NCI-H774 (cell line): ENCODE results near the gene TXNRD2.

Experiments
- DNase-seq: peaks from one replicate; lab custom pipeline; 2025; lab: John Stamatoyannopoulos, UW

Gene TXNRD2

DNA sequence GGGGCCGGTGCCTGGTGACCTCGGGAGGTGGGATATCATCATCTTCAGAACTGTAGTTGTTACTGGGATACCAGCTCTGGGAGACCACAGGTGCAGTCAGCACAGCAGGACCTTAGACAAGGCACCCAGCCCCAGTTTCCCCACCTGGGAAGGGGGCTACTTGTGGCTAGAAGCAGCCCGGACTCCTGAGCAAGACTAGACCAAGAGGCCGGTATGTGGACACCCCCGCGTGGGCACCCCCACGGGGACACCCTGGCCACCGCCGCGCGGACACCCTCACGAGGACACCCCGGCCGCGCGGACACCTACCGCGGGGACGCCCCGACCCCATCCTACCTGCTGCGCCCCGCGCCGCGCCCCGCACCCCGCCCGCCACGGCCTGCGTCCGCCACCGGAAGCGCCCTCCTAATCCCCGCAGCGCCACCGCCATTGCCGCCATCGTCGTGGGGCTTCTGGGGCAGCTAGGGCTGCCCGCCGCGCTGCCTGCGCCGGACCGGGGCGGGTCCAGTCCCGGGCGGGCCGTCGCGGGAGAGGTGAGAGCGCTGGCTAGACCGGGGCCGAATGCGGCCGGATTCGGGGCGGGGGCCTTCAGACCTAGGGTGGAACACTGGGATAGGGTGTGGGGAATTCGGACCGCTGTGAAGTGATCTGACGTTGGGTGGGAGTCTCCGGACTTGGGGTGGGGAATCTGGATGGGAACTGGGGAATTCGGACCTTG is at the start of gene TXNRD2, which contains the start of gene COMT:
TSS of gene TXNRD2 (minus strand) at position 454 of the 718 bp plus-strand sequence. CDS start at position 439, 15 bp downstream.
TSS of gene COMT (plus strand) at position 408 of the 718 bp plus-strand sequence. CDS start 20,755 bp downstream, outside the sequence.
- DNase-seq: peak; percentile 51

DNA sequence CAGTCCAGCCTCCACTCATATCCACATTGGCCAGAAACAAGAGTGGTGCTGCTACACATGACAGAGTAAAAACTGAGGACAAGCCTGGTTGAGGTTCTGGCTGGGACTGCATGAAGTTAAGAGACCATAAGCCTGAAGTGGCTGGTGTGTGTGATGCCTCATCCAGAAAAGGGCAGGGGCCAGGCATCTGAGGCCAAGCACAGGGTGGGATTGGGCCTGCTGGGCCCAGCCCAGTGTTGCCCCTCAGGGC is 49.7 kb upstream of the TXNRD2 start:
- no peak for DNase-seq

DNA sequence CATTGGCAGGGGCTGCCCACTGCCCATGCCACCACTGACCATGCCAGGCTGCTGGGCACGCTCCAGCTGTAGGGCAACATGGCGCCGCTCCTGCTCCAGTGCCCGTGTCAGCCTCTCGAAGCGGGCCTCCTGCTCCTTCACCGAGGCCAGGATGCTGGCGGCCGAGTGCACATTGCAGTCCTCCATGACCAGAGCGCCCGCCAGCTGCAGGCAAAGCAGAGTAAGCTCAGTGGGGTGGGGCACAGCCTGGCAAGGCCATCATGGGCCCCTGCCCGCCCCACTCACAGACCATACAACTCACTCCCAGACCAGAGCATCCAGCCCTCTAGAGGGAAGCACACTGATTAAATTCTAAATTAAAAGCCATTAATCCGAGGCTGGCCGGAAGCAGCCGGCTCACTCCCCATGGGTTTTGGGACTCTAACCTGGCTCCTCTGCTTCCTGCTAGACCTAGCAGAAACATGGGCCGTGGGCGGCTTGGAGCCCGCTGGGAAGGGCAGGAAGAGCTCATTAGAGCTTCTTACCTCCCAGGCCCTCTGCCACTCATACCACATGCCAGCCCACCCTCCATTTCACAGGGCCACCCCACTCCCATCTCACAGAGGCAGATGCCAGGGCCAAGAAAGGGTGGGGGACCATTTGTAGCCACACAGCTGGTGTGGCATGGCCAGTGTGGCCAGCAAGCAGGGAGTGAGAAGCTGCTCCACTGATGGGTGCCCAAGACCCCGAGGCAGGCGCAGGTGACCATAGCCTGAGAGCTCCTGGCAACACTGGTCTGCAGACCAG is 49.2 kb upstream of the TXNRD2 start:
- DNase-seq: no peak

DNA sequence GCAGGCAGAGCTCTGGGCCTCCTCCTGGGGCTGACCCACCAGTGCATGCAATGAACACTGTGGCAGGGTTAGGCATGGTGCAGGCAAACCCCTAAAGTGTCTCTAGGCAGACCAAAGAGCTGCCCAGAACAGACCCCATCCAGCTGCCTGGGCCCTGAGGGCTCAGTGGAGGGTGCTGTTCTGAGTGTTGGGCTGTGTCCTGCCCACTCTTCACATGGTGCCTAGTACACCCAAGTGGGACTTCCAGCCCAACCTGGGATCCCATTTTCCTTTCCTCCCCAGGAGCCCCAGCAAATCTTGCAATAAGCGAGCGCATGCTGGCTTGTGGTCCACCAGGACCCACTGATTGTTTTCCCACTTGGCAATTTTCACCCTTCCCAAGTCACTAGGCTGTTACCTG is 48.6 kb upstream of the TXNRD2 start:
- DNase-seq: no peak

DNA sequence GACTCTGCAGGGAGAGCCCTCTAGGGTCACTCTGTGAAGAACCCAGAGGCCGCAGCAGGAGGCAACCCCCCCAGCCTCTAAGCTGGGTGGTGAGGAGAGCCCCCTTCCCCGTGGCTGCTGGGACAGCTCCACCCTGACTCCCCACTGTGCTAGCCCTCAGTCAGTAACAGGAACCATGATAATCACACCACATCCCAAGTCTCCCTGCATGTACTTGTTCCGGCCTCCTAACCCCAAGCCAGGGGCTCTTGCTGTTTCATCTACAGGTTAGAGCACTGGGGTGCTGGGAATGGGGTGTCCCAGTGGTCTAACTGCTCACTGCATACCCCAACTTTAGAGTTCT is 48.1 kb upstream of the TXNRD2 start:
- no peak for DNase-seq

DNA sequence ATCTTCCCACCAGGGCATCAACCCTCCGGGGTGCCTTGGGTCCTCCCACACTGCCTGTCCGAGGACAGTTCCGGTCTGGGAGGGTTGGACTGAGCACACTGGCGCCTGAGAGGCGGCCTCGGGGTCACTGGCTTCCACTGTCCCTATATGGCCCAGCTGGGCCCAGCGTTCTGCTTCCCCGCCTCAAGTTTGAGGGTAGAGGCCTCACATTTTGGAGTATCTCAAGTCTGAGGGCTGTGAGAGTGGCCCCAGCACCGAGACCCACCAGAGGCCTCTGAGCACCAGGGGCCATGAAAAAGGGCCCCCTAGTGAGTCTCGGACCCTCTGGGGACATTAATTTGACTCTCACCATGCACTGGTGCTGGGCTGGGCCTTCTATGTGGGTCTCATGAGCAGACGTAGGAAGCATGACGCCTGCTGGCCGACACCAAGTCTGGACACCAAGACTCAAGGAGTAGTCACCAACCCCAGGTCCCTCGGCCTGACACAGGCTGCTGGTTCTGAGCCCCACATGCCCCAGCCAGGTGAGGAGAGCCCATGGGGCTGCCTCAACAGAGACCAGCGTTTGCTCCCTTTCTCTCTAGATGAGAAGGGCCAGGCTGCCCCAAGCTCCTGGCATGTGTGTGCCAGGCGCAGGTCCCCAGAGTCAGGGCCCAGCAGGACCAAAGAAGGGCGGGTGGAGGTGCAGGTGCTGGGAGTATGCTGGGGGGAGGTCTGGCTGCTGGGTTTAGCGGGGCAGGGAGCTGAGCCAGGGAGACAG is 47.5 kb upstream of the TXNRD2 start:
- no peak for DNase-seq

DNA sequence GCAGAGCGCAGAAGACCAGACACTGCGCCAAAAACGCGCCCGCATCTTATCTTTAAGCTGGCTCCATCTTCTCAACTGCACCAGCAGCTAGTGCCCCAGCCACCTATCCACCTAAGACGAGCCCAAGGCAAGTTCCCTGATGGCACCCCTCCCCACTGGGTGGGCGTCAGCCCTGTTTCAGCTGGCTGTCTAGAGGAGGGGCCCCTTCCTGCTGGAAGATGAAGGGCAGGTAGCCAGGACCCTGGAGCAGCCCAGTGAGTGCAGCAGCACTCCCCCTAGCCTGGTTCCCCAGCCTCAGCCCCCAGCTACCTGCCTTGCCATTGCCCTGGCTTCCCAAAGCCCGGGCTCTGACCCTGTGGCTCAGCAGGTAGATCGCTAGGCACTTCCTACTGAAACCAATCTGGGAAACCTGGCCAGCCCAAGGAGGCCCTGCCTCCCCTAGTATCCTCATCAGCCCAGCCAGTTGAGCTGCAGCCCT is 46.8 kb upstream of the TXNRD2 start:
- DNase-seq: no peak

DNA sequence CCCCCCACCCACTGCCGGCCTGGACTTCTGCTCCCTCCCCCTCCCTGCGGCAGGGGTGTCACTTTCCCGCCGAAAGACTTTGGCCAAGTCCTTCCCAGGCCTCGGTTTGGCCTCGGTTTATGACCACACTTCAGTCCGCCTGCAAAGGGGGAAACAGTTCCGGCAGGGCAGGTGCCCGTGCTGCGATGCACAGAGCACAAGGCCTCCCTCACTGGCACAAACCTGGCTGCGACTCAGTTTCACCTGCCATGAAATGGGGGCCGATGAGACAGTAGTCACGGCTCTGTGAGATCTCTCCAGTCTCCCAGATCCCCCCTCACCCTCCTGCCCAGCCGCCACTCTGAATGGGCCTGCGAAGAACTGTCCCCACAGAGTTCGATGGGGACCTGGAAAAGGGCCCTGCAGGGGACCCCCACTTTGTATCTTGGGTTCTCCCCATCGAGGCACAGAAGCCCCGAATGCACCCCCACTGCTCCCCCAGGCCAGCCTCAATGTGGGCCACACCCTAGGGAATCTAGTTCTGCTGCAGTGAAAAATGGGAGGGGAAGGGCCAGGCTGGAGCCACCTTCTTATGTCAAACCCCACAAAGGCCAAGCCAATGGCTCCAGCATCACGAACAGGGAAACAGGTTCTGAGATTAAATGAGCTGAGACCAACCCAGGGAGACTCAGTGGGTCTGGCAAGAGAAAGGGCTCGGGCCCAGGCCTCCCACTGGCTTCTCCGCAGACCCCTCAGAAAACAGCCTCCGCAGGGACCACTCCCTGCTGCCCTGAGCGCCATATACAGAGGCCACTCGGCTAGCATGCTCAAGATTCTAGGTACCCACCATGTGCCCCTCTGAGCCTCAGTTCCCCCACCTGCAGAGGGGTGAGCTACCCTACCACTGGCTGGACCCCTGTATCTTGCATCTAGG is 46.0 kb upstream of the TXNRD2 start:
- DNase-seq: no peak

DNA sequence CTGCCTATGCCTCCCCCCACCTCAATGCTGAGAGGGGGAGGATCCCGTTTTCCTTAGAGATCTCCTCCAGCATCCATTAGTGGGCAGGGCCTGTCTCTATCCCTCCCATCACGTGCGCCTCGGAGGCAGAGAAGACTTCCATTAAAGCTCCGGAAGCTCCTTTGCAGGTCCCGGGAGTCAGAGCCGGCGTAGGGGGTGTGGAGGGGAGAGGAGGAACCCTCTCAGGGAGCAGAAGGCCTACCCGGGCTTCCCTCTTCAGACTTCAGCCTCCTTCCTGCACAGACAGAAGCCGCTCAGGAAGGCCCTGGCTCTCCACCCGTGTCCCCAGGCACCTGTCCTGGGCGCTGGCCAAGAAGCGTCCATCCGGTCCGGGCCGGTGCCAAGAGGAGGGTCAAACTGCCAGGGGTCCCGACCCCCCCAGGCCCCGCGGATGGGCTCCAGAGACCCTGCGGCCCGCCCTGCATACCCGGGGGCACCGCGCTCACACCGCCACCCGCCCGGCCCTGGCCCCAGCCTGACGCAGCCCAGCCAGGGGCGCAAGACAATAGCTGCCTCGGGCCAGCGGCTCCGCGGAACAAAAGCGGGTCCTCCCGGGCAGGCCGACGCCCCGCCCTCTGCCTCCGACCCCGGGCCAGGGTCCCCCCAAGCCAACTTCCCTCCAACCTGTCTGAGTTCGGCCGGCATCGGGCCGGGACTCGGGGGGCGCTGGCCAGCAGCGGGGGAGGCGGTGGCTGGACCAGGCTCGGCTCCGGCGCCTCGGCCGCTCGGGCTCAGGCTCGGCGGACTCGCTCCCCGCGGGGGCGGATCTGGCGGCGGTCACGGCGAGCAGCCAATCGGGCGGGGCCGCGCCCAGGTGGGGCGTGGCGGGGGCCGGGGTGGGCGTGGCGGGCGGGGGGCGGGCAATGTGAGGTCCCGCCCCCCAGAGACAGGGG is 45.1 kb upstream of the TXNRD2 start:
- peak; percentile 64 for DNase-seq

DNA sequence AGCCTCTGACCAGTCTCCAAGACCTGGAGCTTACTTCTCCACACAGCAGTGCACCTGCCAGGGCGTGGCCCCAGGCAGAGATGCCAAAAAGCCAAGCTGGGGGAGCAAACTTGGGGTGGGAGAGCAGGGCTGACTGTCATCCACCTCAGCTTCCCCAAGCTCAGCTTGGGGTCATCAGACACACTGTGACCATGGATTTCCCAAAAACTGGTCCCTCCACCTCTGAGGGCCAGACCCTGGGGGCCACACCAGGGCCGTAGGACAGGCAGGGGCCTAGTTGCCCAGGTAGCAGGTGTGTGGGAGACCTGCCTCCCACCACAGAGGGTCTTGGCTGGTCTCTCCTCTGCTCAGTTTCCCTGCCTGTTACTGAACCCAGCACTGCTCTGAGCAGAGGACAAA is 44.4 kb upstream of the TXNRD2 start:
- DNase-seq: no peak

DNA sequence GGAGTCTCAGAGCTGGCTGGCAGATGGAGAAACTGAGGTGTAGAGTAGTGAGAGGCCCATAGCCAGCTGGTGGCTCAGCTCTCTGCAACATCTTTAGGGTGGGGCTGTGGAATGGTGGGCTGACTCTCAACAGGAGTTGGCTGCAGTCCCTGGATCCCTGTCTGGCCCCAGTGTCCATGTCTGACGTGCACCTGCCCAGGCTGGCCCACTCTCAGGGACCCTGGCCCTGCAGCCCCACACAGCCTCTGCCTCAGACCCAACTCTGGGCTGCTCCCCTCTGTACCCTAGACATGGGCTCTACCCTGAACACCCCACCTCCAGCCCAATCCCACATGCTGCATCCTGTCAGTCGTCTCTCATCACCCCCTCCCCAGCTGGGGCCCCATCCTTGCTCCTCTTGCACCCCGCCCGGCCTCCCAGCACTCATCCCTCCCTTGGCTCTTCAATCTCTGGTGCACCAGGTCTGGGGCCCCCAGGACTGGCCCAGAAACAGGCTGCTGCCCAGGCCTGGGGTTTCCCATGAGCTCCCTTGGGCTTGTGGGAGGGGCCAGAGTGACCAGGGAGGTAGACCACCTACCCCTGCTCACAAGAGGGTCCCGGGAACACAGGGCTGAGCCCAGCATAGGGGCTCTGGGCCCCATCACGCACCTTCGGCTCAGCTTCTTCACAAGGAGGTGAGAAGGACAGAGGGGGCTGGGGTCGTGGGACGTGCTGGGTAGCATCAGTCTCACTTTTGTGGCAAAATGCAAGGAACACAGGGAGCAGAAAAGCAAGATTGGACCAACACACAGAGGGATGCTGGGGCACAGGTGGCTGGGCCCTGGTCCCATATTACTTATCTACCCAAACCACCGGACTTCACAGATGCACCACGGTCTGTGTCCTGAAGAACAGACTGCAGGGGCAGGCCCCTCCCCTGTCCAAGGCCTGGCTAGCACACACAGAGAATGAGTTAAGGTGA is 43.5 kb upstream of the TXNRD2 start:
- DNase-seq: no peak

DNA sequence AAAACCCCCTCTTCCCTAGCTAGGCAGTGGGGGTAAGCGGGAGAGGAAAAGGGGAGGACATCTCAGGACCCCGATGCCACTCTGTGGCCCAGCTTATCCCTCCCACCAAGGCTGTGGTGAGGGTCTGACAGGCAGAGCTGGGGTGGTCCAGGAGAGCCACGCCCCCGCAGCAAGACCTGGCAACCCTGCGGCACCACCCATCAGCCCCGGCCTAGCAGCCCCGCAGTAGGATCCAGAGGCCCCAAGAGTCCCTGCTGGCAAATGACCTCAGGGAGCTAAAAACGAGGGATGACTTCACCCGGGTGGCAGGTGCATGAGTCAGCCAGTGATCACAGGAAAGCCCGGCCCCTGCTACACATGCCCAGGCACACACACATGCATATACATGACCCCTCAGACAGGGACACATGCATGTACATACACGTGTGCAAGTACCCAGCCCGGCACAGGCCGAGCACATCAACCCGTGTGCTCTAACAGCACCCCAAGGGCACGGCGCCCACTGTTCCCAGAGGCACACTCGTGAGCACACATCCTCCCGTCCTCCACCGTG is 42.7 kb upstream of the TXNRD2 start:
- DNase-seq: peak; percentile 46

DNA sequence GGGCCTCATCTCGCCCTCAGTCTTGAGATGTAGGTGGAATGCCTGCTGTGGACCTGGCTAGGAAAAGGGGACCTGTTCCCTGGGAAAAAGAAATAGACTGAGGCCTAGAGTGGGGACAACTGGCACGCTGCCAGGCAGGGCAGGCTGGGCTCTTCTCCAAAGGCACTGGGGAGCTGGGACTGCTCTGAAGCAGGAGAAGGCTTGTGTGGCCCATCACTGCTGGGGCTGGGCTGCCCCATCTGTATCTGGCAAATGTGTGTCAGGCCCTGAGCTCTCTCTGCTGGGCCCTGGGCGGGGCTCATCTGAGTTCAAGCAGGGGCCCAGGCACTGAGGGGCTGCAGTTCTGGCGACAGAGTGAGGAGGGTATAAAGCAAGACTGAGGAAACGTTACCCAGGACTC is 42.1 kb upstream of the TXNRD2 start:
- DNase-seq: no peak

DNA sequence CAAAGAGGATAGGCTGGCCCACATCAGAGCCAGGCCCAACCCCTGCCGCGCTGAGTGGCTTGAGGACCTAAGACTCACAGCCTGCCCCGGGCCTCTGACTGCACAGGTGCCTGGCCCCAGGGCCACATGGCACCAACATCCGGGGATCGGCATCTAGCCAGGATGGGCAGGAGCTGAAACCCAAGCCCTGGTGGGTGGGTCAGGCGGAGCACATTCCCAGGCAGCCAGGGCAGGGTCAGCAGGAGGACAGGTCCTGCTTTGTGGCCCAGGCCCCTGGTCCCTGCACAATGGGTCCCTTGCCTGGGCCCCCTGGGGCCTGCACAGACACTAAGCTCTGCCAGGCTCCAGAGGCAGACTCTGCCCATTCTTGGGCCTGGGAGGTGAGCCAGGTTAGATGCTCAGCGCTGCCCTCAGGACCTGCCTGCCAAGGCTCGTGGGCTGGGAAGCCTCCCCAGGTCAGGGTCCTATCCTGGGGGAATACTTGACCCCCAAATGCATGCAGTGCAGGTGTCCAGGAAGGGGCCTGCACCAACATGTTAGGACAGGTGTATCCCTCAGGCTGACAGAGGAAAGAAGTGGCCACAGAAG is 41.5 kb upstream of the TXNRD2 start:
- no peak for DNase-seq

DNA sequence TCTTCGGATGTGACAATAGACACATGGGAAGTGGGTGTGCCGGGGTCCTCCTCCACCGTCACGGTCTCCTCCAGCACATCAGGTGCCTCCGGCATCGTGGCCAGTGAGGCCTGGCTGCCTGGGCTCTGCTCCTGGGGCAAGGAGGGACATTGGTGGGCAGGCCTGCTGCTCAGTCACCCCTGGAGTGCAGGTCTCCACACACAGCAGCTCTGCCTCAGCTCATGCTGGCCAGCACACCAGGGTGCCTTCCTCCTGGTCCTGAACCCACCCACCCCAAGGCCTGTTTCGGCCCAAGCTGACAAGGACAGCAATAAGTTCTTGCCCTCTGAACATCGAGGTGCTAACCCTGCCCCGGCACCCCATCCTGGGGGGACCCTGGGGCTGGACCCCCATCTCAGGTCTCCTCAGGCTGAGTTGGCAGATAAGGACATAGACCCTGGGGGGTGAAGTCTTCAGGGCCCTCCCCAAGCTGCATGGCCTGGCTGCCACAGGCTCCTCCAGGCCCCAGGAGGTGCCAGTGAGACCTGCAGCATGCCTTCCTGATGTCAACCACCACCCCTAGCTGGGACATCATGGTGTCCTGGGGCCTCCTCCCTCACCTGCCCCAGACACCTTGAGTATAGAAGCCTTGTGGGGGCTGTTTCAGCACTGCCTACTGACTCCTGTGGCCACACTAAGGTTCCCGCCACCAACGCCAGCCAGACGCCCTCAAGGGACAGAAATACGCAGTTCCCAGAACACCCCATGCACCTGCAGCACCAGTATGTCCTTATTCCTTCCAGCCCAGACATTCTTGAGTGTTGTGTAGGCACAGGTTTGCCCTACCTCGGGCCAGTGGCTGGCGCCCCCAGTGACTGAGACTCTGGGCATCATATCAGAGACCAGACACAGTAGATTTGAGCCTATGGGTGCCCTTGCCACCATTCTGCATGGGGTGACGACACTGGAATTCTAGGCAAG is 40.6 kb upstream of the TXNRD2 start:
- DNase-seq: no peak

DNA sequence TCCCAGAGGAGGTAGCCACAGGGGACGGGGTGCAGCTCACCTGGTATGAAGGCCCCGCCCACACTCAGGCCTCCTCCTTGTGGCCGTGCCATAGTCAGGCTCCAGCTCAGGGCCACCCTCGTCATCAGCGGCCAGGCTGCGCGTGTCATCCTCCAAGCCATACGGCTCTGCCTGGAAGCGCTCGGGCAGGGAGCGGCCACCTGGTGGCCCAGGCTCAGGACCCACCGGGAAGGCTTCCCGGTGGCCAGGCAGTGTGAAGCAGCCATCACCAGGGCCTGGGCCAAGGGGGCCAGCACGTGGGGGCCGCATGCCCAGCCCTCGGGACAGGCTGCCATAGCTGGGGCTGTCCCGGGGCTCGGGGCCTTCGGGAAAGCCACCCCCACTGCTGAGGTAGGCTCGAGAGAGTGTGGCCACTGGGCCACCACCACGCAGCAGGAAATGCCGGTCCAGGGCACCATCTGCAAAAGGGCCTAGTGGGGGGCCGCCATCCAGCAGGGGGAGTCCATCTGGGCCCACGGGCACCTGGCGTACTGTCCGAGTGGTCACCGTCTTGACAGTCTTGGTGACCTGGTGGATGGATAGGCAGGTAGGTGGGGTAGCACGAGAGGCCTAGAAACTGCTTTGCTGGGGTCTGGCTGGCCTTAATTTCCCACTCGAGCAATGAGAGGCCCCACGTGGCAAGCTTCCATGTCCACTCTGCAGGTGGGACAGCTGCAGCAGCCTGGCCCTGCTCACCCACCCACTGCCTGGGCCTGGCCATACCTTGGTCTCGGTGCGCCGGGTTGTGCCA is 39.7 kb upstream of the TXNRD2 start:
- no peak for DNase-seq

DNA sequence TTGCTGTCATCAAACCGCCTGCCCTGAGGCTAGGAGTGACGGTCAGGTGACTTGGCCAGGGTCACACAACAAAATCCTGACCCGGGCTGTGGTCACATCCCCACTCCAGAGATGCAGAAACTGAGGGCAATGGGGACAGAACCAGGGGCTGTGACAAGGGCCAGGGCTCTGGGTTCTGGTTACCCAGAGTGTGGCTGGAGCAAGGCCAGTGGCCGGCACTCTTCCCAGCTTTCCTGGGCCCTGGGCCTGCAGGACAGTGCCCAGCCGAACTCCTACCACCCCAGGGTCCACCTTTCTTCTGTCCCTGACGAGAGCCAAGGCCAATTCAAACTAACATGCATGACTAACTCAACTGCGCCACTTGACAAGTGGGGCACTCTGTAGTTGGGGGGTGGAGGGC is 39.1 kb upstream of the TXNRD2 start:
- no peak for DNase-seq
